GM18511 (cell line): ENCODE measurements around the gene FABP1.

ENCODE experiments used
- ATAC-seq: cut with Tn5 transposase; IDR thresholded peaks from one replicate; pipeline ENCODE4 v1.9.1; 2021; ENCODE audit warnings: mild to moderate bottlenecking, moderate library complexity; ENCODE audit not compliant: unreplicated experiment

FABP1 gene

DNA sequence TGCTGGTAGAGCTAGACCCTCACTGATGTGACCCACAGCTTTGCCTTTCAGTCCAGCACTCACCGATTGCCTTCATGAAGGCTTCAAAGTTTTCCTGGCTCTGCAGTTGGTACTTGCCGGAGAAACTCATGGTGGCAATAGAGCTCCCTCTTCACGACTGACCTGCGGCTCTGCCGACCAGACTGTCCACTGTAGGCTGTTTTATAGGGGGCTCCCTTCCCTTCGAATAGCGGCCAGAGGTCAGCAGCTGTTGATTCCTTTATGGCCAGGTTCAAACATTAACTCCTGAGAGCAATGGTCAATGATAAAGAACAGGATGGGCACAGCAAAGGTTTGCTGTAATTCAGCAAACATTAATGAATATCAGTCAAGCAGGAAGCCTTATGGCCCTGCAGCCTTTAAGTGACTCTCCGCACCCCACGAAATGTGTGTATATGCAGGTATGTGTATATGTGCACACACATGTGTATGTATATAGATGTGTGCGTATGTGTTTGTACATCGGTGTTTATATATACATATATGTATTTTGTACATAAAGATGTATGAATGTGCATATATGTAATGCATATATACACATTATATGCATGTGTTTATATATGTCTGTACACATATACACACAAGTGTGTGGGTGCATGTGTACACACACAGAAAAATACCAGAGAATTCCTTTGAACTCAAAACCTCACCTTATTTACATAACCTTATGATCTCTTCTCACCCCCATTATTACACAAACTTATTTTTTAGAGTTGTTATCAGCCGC is at the start of gene FABP1:
Gene FABP1, minus strand, starts transcription at position 175 of the 766 bp plus-strand sequence. Its CDS starts 45 bp downstream, at position 130.
- ATAC-seq, result no peak

DNA sequence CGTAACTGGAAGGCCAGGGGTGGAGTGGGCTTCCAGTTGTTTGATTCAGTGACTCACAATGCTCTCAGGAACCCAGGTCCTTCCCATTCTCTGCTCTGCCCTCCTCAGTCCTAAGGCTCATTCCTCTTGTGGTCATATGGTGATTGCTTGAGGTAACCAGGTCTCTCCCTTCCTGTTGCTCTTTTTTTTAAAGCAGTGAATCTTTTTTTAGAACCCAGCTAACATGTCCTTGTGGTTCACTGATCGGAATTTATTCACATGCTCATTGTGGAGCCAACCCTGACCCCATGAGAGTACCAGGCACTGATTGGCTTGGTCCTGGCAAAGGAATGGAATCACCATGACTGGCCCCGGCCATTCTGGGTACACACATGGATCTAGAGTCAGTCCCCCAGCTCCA is 49.7 kb upstream of the FABP1 start:
- ATAC-seq, result no peak

DNA sequence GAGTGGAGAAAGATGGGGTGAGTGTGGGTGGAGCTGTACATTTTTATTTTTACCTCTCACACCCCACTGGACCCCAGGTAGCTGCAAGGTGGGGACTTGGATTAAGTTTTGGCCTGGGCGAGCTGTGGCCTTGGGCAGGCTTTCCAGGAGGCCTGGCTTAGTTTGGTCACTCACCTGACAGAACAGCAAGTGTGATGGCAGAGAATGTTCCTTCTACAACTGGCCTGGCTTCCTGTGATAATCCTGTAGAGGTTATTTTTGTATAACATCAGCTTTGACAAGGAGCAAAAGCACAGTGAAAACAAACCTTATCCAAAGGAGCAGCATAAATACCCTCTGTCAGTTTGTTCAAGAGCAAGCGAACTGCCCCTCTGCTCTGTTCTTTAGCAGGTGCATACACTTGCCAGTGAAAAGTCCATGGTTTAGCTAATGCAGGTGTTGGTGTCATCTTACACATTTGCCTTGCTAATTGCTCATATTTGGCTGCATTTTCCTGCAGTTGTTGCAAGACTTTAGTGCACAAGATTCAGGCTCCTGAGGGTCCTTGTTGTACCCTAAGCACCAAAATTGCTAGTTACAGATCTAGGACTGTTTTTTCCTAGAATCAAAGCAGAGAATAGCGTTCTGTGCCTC is 48.6 kb upstream of the FABP1 start:
- no peak for ATAC-seq

DNA sequence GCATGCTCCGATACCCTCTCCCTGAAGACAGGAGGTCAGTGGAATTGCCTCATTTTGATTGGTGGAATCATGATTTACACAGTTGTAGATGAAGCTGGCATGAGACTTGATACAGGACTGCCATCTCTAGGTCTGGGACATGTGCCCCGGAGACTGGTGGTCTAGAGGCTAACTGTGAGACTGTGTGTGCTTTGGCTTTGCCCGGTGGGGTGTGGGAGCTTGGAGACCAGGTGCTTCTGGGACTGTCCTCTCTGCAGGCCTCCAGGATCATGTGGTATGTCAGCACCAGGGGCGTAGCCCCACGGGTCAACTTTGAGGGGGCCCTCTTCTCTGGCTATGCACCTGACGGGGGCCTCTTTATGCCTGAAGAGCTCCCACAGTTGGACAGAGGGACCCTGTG is 45.0 kb upstream of the FABP1 start:
- no peak for ATAC-seq

DNA sequence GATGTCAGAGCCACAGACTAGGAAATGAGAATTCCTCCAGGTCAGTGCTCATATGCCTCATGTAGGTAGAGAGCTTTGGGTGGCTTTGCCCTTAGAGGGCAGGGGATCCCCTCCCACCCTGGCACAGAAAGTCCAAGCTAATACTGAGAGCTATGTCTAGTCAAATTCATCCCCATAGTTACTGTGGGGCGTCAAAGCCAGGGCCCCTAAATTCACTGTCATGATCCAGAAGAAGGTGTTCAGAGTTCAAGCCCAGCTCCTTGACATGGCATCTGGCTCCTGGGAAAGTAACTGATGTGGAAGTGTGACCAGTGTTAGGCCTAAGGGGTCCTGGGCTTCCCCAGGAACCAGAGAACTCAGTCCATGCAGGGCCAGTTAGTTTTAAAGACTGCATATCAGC is 44.1 kb upstream of the FABP1 start:
- no peak for ATAC-seq

DNA sequence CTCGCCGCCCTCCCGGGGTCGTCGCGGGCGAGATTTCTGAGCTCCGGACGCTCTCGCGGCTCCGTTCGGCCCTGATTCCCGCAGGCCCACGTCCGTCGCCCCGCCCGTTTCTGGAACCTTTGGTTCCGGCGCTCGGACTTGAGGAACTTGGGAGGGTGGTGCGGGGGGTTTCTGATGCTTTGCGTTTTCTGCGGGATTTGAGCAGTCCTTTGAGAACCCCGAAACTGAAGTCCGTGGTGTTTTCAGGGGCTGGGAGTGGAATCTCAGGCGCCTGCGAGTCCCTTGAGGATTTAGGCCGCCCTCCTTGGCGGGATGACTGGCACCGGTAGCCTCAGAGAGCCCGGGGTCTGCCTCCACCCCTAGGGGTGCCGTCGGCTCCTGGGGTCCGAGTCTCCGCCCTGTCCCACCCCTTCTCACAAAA is 42.6 kb upstream of the FABP1 start:
- ATAC-seq, result no peak

DNA sequence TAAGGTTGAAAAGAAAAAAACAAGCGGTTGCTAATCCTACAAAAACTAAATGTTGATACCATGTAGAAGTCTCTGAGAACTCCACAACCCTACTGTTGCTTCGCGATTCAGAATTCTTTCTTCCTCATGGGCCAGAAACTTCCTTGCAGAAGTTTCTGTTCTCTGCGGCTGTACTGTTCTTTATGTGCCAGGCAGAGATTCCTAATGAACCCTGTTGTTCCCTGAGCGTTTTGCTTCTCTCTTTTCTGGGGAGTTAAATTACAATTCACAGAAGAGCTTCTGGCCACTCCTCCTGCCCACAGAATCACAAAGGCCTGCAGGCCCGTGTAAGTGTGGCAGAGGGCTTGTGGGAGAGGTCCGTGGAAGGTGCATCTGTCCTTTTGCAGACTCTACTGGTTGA is 40.5 kb upstream of the FABP1 start:
- ATAC-seq, result no peak

DNA sequence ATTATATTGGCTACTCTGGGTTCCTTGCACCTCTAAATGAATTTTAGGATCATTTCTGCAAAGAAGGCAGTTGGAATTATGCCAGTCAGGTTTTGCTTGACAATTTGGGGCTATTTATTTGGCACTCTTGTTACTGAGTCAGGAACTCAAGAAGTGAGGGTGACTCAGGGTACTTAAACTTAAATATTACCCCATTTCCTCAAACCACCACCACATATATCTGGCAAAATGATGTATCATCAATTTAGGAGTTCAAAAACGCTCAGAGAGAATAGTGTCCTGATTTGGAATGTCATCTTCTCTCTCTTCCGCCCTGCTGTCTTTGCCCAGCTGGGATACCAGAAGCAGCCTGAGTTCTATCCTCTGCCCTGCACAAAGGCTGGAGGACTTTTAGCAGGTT is 39.9 kb upstream of the FABP1 start:
- ATAC-seq, result no peak

DNA sequence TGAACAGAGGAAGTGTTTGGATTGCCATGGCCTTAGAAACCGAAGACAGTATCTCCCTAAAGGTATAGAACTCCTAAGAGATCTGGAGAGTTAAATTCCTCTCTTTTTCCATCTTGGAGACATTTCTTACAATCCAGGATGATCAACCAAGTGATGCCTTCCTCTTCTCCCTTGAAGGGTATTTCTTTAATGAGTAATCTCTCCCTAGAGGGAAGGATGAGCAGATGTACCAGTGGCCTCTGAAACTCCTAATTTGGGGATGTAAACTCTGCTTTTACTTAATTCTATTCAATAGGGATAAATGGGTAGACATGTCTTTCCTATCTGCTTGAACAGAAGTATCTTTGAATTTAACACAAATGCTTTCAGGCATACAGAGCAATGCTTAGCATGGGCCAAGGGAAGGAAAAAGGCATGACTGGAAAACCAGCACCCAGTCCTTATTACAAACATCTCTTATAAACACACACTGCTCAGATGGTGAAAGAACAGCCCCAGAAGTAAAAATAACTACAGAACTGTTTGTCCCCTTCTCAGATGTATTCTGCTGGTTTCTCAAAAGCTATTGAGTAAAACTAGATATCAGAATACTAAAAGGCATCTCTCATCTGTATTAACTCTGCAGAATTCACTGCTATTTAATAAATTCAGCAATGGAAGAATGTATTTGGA is 37.6 kb upstream of the FABP1 start:
- ATAC-seq, result no peak

DNA sequence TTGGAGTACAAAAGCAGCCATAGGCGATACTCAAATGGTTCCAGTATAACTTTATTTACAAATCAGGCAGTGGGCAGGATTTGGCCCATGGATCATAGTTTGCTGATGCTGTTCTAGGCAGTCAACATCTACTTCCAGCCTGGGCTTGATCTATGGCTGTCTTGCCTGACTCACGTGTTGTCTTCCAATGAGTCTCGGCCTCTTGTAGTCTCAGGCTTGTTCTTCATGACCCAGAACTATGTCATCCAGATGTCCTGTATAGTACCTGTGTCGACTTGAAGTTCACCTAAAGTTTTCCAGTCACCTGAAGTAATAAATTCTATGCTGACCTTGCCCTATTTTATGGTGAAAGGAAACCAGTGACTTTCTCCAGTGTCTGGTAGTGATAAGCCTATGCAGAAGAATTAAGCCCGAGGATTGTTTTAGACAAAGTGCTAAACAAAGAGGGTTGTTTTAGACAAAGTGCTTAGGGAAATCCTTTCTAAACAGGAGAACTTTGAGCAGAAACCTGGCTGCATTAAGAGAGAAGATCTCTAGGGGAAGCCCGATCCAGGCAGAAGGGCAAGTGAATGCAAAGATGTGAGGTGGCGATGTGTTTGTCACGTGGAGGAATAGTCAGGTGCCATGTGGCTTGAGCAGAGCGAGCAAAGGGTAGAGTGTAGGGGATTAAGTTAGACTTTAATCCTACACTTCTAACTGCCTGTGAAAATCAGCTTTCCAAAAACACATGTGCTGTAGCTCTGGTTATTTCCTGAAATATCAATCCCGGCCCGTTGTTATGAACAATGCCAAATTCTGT is 33.8 kb upstream of the FABP1 start:
- ATAC-seq, result no peak

DNA sequence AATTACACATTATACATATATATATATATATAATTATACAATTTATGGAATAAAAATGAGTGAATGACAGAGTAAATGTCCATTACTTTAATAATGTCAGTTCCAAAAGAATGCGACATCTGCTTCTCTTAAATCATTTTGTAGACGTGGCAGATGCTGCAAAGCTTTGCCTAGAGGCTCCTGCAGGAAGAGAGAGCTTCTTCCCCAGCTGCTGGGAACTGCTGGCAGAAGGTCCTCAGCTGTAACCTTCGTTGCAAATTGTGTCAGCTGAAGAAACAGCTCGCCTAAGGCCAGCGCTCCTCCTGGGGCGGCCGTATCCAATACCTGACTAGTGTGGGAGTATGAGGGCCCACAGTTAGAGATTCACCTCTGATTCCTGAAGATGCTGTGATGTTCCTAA is 32.7 kb upstream of the FABP1 start:
- ATAC-seq, result no peak

DNA sequence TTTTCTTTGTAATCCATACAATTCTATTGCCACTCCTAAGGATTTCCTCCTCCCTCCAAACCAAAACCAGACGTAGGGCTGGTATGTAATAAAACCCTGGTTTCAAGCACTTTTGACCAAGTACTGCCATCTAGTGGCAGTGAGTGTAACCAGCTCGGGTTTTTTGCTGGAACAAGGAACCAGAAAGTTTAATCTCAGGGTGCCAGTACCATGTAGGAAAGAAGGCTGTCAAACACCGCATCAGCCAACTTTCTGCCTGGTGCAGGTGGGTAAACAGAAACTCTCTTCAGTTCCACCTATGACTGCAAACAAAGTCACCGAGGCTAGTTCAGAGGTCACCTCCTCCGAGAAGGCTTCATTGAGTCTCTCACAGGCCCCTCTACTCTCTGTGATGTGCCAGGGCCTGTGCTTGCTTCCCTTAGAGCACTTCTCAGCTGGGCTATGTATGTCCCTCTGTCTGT is 32.1 kb upstream of the FABP1 start:
- ATAC-seq, result peak; percentile 72

DNA sequence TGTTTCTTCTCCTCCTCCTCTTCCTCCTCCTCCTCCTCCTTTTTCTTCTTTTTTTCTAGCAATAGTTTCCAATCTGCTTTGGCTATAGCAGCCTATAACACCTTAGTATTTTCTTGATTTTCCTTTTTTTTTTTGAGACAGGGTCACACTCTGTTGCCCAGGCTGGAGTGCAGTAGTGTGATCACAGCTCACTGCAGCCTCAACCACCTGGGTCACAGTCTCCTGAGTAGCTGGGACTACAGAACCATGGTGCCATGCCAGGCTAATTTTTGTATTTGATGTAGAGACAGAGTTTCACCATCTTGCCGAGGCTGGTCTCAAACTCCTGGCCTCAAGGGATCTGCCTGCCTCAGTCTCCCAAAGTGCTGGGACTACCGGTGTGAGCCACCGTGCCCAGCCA is 31.6 kb upstream of the FABP1 start:
- peak; percentile 22 for ATAC-seq

DNA sequence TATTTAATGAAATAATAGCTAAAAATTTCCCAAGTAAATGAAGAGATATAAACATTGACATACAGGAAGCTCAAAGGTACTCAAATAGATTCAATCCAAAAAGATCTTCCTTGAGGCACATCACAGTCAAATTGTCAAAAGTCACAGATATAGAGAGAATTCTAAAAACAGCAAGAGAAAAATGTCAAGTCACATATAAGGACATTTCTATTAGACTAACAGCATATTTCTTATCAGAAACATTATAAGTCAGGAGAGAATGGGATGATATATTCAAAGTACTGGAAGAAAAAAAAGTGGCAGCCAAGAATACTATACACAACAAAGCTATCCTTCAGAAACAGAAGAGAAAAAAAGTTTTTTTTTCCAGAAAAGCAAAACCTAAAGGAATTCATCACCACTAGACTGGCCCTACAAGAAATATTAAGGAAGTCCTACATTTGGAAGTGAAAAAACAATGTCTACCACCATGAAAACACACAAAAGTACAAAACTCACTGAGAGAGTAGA is 21.1 kb upstream of the FABP1 start:
- no peak for ATAC-seq

DNA sequence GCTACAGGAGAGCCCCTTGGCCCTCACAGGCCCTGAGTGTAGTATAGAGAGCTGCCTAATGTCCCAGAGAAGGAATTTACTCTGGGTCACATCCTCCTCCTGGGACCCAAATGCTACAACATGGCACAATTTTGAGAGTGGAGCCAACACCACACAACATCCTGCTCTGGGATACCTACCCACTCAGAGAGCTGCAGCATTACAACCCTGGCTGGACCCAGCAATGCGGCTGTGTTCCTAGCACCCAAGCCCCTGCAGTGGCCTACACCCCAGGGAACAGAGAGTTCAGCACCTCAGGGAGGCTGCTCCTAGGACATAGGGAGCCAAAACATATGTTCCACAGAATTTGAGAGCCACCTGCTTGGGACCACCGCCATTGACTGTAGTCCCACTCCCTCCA is 19.3 kb upstream of the FABP1 start:
- no peak for ATAC-seq

DNA sequence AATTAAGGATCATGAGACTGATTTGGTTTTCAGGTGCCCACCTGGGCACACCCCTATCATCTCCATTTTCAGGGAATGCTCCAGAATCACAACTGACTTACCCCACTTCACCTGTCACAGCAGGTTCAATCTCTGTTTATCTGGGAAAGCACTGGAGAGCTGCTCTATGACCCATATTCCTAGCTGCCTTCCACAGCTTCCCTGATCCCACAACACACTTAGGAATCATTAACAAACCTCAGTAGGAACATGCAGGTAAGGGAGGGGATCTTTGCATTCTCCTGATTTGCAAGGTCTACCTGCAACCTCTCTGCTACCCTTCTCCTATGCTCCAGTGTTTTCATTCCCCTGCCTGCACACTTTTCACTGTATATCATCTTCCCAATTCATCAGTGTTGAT is 18.7 kb upstream of the FABP1 start:
- no peak for ATAC-seq

DNA sequence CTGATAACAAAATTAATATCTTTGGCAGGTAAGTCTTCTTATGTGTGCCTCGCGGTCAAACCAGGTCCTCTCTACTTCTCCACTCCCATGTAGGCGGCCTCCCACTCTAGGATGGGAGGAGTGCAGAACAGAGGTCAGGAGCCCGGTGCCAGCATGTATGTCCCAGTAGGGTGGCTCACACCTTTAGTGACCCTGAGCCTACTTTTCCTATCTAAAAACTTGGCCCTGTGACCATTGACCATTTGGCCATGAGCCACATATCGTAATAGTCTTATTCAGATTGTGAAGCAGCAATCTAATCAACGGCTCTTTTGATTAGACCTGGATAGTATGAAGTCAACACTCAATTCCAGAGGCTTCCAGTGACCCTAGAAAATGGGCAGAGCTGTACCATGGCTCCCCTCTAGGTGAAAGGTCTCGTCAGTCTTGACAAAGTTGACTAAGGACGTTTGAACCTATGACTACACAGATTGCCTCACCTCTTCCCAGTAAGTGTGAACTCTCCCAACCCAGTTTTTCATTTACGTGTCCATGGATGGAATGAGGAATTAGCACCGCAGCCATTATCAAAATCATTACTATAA is 17.1 kb upstream of the FABP1 start:
- no peak for ATAC-seq

DNA sequence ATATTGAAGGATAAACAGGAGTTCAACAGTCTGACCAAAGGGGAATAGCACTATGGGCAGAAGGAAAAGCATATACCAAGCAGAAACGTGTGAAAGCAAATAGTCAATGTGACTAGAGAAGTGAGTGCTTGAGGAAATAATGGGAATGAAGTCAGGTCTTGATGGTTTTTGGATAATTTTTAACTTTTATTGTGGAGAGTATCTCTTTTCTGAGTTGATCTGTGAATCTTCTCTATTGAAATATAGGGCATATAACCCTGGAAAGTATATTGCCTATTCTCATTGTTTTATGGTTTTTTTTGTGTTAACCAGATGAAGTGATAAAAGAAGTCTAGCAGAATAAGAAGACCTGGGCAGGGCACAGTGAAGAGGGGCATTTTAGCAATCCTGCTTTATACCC is 16.4 kb upstream of the FABP1 start:
- ATAC-seq, result no peak

DNA sequence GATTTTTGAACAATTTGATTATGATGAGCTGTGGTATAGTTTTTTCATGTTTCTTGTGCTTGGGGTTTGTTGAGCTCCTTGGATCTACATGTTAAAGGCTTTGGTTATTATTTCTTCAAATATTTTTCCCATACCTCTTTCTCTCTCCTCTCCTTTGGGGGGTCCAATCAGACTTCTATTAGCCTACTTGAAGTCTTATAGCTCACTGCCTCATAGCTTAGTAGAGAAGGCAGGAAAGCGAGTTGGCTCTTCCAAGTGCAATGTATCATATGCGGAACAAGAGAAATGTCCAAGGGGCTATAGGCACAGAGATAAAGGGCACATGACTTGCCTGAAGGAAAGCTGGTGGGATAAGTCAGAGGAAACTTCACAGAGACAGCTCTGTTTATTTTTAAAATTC is 14.1 kb upstream of the FABP1 start:
- no peak for ATAC-seq

DNA sequence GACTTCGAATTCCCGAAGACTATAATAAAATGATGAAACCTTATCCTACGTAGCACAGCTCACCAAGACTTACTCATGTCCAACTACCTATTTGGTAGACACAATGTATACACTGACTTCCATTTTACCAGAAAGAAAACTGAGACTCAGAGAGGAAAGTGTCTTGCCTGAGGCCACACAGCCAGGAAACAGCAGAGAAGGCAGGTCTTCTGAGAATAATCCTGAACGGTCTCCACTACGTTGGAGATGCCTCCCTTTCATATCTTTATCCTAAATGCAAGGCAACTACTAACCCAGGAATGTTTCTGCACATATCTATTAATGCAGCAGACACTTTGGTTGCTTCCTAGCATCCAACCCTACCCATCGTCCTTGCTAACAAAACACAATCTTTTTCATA is 11.9 kb upstream of the FABP1 start:
- ATAC-seq, result no peak
